Stimulated activated naive CD4-positive, alpha-beta T cell treated with Interleukin-2 at 50 U/mL for 16 hours (primary cell): ENCODE measurements around the gene PPP2R5E.
"Not testable (repeated sequence)": the region's sequence is repeated elsewhere in the genome, so short reads cannot be mapped to it uniquely, and the experiment has no call there.

Source experiments
- DNase-seq: peaks from one replicate; lab custom pipeline; 2025; lab: John Stamatoyannopoulos, UW

The PPP2R5E gene

DNA sequence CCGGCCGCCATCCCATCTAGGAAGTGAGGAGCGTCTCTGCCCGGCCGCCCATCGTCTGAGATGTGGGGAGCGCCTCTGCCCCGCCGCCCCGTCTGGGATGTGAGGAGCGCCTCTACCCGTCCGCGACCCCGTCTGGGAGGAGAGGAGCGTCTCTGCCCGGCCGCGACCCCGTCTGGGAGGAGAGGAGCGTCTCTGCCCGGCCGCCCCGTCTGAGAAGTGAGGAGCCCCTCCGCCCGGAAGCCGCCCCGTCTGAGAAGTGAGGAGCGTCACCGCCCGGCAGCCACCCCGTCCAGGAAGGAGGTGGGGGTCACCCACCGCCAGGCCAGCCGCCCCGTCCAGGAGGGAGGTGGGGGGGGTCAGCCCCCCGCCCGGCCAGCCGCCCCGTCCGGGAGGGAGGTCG is 20.7 kb downstream of the PPP2R5E start:
- DNase-seq: not testable (repeated sequence)

DNA sequence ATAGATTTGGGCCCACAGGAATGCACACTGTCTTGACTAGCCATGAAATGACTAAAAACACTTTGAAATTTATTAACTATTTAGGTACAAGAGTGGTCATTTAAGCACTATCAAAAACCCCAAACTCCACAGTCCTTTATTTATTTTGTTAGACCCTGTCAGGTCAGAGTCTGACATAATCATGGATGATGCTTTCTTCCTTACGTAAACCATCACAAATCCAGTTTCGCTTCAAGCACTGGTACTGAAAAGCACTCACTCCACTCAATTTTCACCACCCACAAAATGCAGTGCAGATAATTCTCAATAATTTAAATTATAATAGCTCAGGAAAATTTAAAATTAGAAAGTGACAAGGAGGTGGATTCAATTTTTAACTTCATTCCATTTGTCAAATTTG is 25.8 kb downstream of the PPP2R5E start:
- DNase-seq: no peak

DNA sequence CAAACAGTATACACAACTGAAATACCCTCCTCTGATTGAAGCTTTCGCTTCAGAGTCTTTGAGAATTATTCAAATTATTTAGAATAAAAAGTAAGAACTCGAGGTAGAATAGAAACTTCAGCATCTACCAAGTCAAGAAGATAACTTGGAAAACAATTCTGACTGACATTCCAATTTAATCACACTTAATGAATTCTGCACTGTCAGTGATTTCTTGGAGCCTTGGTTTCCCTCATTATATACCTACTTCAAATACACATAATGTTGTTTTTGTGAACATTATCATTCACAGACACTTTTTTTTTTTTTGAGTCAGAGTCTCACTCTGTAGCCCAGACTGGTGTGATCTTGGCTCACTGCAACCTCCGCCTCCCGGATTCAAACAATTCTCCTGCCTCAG is 27.9 kb downstream of the PPP2R5E start:
- no peak for DNase-seq

DNA sequence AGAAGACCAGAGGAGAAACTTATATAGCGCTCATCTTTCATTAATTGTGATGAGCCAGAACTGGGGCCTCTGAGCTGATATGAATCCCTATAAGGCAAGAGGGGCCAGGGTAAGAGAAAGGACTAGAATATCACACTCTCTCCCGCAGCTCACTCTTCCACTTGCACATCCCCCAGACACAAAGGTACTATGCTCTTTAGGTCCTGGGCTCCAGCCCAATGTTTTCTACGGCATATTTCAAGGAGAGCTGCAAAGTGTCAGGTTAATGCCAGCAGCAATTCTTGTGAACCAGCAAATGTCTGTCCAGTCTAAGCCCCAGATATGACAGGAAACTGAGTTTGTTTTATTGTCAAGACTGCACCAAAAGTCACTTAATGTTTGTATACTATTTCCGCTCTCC is 29.4 kb downstream of the PPP2R5E start:
- no peak for DNase-seq

DNA sequence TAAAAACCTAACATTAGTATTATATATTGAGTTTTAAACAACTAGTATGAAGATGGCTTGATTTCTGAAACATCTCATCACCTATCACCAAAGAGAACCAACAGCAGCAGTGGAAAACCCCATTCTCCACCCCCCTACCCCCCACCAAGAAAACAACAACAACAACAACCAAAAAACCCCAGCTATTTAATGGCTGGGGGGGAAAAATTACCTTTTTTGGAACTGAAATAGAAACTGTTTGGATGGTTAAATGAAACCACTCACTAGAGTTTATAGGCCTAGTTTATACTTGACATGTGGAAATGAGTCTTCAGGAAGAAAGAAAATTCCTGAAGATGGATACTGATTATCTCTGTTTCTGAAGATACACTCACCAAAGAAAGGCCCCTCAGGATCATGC is 30.3 kb downstream of the PPP2R5E start:
- no peak for DNase-seq

DNA sequence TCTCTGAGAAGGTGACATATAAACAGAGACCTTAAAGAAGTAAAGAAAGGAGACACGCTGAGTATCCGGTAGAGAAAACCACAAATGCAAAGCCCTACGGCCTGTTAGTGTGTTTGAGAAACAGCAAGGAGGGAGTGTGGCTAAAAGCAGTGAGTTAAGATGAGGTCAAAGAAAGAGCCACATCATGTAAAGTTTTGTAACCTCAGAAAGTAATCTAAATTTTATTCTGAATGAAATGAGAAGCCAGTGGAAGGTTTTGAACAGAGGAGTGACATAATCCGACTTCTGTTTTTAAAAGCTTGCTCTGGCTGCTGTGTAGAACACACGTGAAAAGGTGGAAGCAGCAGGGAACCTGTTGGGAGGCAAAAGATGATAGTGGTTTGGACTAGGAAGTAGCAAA is 32.6 kb downstream of the PPP2R5E start:
- no peak for DNase-seq

DNA sequence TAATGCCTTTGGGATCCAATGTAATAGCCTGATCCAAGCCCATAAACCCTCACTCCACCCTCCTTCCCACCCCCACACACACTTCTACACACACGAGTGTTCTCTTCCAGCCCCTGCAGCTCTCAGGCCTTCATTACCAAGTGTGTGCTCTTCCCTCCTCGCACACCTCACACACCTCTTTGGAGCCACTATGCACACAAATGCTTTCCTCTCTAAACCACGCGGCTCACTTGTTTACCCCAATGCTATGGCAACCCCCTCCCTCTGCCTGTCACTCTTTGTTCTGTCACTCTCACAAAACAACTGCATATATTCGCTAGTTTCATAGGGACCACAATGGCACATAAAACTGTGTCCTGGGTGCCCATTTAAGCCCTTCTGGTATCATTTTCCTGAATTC is 35.1 kb downstream of the PPP2R5E start:
- no peak for DNase-seq

DNA sequence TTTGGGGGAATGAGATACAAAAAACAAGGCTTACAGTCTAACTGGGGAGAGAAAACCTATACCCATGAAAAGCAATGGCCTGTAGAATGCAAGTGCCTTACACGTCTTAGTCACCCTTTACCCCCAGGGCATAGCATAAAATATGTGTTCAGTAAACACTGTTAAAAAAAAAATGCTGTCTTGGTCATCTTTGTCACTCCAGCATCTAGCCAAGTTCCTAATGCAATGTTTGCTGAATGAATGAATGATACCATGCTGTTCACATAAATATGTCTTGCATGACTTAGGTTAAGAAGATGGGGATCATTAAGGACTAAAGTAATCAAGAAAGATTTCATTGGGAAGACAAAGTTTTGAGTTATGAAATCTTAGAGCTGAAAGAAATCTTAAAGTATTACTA is 38.5 kb downstream of the PPP2R5E start:
- DNase-seq: no peak

DNA sequence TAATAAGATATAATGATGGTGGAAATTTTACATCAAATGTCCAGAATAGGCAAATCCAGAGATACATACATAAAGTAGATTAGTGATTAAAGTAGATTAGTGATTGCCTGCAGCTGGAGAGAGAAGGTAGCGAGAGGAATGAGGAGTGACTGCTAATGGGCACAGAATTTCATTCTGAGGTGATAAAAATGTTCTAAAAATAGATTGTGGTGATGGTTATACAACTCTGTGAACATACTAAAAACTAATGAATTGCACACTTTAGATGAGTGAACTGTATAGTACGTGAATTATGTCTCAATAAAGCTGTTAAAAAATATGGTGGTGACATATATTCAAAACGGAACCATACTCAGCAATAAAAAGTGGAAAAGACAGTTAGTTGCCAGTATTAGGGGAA is 41.7 kb downstream of the PPP2R5E start:
- no peak for DNase-seq

DNA sequence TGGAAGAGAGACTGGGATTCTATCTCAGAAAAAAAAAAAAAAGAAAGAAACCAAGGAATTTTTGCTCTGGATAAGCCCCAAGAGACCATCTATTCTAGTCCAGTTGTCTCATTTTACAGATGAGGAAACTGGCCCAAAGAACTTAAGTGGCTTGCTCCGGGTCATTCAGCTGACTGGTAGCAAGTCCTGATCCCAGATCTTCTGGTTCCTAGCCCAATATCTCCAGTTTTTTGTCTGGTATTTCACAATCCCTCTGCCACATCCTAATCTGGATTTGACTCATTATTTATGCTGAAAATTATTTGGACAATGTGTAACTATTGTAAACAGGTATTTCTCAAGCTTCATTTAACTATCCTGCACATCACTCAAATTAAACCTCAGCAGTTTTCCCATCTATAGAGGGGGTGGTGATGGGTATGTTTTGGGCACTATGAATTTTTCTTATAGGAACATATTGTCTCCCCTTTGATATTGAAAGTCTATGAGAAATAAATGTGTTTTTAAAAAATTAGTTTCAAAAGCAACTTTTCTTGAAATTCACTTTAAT is 43.4 kb downstream of the PPP2R5E start:
- no peak for DNase-seq

DNA sequence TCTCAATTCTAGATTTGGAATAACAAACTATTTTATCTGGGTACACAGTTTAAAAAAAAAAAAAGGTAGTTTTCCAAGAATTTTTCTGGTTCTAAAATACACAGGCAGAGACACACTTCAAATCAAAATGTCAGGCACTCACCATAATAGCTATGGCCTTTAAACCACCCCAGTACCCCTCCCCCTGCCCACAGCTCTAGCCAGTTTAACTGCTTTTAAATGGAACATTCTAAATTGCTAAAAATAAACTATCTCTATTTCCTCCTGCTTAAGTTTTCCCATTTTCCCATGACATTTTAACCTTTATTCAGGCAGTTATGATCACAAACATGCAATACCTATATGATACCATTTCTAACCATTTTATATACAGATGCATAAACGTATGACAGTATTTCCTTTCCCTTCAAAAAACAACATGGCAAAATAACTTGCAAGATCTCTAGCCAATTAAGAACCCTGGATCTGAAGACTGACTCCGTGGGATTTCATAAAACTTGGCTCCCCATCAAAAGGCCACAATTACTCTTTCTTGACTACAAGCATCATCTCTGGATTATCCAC is 46.3 kb downstream of the PPP2R5E start:
- DNase-seq: no peak

DNA sequence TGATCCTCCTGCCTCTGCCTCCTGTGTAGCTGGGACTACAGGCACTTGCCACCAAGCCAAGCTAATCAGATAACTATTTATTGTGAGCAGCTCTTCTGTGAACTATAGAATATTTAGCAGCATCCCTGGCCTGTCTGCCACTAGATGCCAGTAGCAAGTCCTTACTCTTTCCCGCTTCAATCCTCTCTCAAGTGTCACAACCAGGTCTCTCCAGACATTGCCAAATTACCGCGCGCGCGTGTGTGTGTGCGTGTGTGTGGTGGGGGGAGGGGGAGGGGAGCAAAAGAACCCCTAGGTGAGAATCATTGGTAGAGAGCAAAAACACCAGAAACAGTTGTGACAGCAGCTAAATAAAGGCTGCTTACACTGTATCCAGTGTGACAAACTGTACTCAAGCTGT is 49.9 kb downstream of the PPP2R5E start:
- DNase-seq: no peak

DNA sequence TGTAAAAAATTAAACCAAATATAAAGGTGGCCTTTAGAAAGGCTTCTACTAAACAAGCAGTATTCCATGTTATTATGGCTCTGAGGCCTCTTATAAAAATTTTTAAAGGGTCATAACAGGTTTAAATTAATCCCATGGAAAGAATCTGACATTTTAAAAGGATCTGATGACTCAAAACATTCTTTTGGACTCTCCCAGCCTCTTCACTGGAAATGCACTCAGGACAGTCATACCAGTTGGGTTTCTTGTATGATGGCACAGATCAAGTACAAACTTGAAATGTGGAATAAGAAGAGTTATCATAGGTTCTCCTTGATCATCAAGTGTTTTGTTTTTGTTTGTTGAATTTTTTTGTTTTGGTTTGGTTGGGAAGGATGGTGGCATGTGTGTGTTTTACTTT is 50.8 kb downstream of the PPP2R5E start:
- no peak for DNase-seq

DNA sequence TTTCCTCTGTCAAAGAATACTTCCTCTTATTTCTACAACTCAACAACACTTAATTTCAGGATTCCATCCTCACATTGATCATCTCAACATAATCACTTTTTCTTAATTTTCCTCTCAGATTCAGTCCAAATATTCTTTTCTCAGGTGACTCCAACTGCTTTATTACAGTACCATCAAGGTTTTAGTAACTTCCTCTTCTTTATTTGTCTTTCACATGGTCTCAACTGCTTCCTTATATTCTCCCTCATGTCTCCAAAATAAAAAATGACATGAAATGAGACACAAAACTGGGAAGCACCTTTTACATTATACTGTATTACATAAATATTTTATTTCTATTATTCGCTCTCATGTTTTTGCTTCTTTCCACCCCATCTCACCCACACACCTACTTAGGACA is 55.5 kb downstream of the PPP2R5E start:
- no peak for DNase-seq

DNA sequence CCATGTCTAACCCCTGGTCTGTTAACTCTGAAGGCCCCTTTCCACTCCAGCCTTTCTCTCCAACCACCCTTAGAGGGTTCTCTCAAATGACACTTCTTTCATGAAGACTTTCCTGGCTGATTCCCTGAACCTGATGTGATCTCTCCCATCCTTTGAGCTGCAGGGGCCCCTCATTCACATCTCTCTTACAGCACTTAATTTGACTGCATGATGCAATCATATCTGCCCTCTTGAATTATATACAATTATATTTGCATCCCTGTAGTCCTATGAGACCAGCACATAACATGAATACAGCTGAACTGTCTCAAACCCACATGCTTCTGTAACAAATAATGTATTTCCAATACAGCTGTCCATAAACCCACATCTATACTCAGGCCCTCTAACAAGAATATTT is 56.4 kb downstream of the PPP2R5E start:
- DNase-seq: no peak

DNA sequence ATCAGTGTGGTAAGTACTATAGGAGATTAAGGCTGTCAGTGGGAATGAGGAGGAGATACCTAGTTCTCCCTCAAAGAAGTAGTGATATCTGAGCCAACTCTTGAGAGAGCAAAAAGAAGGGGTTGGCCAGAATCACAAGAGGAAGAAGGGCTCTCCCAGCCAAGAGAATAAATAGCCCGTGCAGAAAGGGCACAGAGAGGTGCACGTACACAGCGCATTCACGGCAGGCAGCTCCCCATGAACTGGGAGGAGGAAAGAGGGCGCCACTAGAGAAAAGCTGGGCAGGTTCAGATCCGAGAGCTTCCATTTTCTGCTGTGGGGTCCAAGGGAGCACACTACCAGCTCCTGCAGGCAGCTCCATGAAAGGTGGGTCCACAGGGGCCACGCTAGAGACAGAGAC is 59.9 kb downstream of the PPP2R5E start:
- DNase-seq: no peak

DNA sequence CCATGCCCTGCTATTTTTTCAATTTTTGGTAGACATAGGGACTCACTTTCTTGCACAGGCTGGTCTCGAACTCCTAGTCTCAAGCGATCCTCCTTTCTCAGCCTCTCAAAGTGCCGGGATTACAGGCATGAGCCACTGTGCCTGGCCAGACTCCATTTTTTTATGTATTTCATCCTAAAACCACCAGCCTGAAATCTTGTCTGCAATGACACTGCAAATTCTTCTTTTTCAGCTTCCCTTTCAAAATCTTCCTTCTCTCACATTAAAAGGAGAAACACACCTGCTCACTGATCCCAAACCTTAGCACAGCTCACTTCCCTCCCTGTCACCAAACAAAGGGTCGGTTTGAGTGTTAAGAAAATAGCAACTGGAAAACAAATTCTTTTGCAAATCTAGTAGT is 62.6 kb downstream of the PPP2R5E start:
- DNase-seq: no peak

DNA sequence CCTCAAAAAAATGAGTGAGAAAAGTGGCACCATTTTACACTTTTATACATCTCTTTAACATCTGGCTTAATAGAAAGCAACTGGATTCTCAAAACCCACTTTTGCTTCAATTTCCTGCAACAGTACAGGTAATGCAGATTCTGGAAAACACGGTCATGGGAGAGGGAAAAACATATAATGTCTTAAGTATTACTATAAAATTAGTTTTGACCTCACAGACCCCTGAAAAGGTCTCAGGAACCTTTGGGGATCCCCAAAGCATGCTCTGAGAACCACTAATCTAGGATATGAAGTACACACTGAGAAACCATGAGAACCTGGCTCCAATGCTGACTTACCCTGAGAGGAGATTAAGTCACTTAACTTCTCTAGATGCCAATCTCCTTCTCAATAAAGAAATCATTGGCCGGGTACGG is 64.7 kb downstream of the PPP2R5E start:
- no peak for DNase-seq

DNA sequence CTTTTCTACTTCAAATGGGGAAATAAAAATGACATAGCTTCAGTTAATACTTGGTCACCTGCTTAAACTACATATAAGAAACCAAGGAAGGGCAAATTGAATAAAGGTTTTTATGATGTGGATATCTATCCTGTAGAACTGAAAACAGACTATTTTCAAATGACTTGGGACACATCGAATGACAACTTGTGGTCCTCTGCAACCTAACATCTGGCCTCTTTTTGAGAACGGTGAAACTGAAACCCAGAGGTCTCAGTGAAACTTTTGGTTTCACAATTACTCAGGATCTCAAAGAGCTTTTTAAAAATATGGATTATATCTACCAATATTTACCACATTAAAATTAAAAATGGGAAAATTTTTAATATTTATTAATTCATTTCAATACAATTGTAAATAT is 65.2 kb downstream of the PPP2R5E start:
- no peak for DNase-seq

DNA sequence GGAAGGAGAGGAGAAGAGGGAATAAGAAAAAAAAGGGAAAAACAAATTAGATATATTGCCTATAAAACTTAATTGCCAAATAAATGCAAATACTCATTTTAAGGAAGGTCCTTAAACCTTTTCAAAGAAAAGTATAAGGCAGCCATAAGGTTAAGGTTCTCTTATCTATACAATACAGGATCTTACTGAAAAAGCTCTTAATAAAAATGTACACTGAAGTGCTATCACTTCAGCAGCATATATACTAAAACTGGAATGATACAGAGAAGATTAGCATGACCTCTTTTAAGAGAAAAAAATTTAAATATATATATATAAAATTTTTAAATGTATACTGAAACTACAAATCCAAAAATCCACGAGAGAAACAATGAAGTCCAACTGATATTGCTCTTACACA is 65.6 kb downstream of the PPP2R5E start:
- DNase-seq: no peak

DNA sequence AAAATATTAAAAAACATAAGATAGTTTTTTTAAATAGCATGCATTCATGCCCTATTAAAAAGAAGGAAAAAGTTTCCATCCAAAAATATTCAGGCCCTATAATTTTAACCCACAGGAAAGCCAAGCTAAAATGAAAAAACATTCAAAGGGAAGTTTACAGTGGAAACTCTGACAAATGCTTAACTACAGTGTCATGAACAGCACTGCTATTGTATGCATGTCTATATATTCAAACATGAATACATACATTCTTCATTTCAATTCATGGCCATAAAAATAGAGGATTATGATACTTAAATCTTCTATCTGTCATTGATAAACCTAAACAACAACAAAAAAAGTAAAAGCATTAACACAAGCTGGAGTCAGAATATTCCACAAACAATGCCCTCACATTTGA is 67.4 kb downstream of the PPP2R5E start:
- DNase-seq: no peak

DNA sequence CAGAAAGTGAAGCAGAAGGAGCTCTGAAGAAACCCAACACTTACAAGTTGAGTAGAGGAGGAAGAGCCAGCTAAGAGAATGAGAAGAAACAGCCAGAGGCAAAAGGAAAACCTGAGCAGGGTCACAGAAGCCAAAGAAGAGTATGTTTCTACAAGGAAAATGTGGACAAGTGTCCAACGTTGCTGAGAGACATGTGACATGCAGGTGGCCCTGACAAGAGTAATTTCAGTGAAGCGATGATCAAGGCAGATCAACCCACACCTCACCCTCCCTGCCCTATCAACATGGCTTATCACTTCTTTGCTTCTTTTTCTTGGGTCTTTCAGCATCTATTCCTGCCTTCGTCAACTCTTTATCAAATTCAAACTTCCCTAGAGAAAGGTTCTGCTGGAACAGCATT is 68.3 kb downstream of the PPP2R5E start:
- DNase-seq: no peak

DNA sequence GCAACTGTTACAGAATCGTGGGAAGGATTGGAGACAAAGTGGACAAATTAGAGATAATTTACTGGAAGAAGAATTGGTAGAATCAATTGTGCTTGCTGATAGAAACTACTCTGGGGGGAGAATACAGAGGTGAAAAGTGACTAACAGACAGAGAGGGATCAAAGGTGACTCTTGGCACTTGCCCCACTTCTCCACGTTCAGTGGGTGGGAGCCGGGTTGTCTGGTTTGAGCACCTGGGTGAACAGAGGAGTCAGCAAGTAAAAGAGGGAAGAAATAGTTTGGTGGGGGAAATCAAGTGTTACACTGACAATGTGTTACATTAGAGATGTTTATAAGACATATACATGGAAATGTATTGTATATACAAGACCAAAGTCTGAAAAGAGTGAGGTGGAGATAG is 69.1 kb downstream of the PPP2R5E start:
- no peak for DNase-seq

DNA sequence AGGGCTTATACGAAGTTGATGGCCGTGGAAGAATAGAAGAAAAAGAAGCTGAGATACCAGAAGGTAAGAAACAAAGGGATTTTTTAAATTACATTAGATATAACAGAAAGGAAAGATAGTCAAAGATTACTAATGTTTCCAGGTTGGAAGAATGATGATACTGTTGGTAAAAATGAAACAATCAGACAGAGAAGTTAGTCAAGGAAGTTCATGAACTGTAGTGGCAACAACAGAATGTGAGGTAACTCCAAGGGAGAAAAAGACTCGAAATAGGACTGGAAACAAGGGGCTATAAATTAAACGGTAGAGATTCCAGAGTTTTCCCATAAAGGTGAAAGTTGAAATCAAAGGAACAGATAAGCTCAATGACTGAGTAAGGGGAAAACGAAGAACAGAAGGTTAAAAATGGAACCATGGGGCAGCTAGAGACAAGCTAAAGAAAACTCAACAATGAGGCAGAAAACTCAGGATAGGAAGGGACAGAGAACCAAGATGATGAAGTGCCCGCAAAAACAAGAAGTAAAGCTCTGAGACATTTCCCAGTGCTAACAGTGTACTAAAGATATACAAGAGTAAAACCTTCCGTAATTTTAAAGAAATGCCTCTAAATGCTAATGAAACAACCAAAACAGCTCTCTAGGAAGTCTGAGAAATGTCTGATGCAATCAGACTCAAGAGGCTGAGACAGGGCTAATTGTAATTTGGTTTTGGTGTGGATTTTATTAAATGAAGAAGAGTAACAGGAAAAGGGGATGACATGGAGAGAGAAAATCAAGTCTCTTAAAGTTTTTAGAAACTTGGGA is 70.0 kb downstream of the PPP2R5E start:
- no peak for DNase-seq
